ENCODE data around the gene PLIN5.

Gene PLIN5

DNA sequence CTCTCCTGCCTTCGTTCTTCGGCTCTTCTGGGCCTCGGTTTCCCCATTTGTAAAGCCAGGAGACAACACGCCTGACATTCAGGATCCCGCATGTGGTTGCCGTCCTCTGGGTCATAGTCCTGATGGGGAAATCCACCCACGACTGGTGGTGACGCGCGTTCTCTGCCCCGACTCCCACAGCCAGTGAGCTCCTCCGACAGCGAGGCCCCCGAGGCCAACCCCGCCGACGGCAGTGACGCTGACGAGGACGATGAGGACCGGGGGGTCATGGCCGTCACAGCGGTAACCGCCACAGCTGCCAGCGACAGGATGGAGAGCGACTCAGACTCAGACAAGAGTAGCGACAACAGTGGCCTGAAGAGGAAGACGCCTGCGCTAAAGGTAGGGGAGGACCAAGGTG, 46.5 kb downstream of the PLIN5 start:
- DNase-seq (ENCODE audit: low read depth) = no peak

DNA sequence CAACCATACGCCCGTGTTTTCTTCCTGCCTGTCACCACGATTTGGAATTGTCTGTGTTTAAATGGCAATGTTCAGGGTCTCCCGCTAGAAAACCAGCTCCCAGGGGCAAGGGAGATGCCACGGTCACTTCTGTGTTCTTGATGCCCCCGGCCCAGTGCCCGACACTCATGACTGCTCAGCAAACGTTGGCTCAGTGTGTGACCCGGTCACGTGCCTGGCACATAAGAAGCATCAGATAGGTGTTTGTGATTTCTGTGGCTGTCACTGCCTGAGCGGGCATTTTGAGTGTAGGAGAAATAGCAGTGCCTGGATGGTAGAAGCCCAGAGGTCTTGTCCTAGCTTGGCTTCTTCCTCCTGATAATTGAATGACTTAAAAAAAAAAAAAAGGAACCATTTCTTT, 47.5 kb downstream of the PLIN5 start:
- no peak for DNase-seq (ENCODE audit: low read depth)

DNA sequence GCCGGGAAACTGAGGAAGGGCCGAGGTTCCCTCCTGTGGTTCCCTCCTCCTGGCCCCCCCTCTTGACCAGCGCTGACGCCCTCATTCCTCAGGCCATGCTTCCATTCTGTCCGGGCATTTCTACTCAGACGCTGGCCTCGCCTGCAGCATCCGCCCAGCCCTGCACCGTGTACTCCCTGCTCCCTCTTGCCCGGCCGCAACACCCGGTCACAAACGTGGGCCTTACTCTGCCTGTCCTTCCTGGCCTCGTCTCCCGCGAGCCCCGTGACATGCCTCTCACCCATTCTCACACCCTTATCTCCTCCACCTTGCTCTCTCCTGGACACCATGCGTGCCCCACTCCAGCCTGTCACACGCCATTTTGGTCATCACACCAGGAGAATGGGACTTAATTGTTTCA, 51.6 kb downstream of the PLIN5 start:
- no peak for DNase-seq (ENCODE audit: low read depth)

DNA sequence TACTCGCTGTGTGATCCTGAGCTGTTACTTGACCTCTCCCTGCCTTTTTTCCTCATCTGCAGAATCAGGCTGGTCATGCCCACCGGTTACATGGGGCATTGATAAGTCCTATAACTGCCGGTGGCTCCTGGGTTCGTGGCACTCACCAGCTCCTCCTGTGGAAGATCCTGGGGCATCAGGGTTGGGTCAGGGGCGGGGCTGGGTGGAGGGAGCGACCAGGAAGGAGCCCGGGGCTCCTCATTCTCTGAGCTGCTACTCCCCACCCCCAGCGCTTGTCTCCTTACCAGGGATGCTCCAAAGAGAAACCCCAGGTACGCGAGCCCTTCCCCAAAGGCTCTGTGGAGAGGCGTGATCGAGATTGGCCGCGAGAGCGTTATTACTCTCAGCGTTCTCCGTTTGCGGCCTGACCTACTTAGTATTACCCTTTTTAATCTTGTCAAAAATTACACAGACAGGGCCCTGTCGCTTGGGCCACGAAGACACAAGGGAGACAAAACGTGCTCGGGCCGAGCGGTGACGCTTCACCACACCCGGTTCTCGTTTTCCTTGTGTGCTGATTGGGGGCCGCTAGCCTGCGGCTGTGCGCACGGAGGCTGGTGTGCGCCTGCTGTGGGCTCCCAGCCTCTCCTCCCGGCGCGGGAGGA, 52.2 kb downstream of the PLIN5 start:
- DNase-seq (ENCODE audit: low read depth) = no peak

DNA sequence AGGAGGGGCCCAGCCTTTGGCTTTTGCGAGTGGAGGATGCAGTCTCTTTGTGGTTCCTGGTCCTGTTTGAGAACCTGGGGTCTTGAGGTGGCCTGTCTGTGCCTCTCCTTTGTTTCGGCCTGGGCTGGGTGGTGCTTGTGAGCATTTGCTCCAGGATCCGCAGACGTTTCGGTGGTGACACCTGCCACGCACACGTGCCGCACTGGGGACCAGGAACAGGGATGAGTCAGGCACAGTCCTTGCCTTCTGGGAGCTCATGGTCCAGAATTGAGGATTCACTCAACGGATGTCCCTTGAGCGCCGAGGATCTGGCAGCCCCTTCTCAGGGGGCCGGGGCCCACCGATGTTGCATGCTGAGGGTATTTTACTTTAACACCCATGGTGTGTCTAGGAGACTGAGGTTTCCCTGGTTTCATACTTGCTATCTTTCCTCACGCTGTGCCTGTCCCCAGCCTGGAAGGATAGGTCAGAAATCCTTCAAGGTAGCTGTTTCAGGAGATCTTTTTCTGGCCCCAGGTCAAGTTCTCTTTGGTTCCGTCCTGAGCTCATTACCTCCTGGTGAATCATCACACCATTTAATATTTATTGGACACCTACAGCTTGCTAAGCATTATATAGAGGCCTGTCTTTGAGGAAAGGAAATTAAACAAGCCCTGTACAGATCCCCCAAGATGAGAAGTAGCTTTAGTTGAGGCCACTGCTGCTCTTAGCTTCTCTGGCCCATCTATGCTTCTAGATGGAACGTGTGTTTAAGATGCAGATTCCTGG, 57.8 kb downstream of the PLIN5 start:
- no peak for DNase-seq (ENCODE audit: low read depth)

DNA sequence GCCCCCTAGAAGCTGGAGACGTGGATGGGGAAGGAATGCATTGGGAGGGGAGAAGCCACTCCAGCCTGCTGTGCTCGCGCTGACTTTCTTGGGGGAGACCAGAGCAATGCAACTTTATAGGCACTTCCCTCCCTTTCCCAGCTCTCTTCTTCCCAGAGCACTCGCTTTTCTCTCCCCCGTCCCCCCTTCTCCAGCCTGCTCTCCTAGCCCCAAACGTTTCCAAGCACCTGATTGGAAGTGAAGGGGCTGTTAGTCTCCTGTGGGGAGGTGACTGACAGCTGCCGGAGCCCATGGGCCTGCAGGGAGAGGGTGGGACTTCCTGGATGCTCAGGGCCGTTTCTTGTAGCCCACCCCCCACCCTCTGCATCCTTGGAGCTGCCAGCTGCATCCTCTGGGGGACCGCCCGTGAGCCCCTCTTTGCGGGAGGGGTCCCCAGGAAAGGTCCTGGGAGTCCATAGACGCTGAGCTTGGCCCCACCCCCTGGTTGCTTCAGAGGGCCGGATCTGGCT, 60.5 kb downstream of the PLIN5 start:
- no peak for DNase-seq (ENCODE audit: low read depth)

DNA sequence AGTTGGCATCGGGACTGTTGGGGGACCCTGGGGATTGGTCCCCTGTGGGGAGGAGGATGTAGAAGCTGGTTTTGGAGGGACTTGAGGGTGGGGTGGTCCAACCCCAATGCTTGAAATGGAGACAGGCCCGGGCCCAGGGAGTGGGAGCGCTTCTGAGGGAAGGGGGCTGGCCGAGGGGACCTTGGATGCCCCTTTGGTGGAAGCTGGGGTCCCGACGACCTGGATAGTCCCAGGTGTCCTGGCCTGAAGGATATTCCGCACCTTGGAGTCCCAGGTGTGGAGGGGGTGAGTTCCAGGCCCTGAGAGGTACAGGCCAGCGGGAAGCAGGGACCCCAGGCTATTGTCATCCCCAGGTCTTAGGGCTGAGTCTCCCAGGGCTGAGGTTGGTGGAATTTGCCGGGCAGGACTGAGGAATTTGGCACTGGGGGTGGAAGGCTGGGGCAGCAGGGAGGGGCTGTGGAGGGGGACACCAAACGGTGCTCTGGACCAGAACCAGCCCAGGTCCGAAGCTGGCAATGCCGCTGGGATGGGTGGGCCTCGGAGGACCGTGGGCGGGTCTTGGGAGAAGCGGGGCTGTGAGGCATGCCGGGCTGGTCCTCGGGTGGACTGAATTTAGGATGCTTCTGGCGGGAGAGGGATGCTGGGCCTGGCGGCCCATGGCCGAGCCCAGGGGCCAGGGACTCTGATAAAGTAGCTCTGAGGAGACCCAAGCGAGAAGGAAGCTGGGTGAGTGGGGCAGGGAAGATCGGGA, 61.1 kb downstream of the PLIN5 start:
- no peak for DNase-seq (ENCODE audit: low read depth)

DNA sequence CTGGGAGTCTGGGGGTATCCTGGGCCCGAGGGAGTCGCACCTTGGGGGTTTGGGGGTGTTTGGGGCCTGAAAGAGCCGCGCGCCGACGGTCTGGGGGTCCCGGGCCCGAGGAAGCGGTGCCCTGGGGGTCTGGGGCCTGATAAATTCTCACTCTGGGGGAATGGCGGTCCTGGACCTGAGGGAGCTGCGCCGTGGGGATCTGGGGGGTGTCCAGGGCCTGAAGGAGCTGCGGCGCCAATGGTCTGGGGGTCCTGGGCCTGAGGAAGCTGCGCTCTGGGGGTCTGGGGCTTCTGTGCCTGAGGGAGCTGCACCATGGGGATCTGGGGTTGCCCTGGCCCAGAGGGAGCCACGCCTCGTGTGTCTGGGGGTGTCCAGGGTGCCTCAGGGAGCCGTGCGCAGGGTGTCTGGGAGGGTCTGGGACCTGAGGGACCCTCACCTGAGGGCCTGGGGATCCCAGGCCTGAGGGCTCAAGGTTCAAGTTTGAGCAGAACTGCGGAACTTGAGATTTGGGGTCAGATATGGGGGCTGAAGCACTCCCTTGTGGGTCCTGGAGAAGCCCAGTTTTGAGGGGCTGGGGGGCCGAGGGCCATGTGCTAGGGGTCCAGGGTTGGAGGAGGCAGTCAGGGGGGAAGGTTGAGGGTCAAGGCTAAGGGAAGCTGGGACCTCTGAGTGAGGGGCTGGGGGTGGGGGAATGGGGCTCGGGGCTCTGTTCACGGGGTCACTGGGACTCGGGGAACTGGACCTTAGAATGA, 61.8 kb downstream of the PLIN5 start:
- DNase-seq (ENCODE audit: low read depth) = no peak

All from HS-5 (cell line).